Glomerular visceral epithelial cell (primary cell): Measurements from ENCODE around the gene BEST4.
"Not testable (repeated sequence)": the region's sequence is repeated elsewhere in the genome, so short reads cannot be mapped to it uniquely, and the experiment has no call there.

ENCODE experiments used
- DNase-seq: peaks from one replicate; pipeline ENCODE4 v3.0.0-alpha.2; 2016; ENCODE audit errors: extremely low spot score

Gene BEST4

GRCh38 chr1:44788120-44788860, at the start of gene BEST4:
BEST4 (minus strand) TSS chr1:44788170; CDS start chr1:44787705, 465 bp downstream.
- no peak for DNase-seq

GRCh38 chr1:44835738-44836675, 48.0 kb upstream of the BEST4 start:
- peak; percentile 78 for DNase-seq

GRCh38 chr1:44834328-44834727, 46.4 kb upstream of the BEST4 start:
- DNase-seq = no peak

- DNase-seq = no peak
Observed at GRCh38 chr1:44832056-44832705, 44.2 kb upstream of the BEST4 start.

GRCh38 chr1:44831516-44831915, 43.5 kb upstream of the BEST4 start:
- DNase-seq = no peak

GRCh38 chr1:44830900-44831304, 42.9 kb upstream of the BEST4 start:
- no peak for DNase-seq

- no peak for DNase-seq
Observed at GRCh38 chr1:44829506-44830384, 41.8 kb upstream of the BEST4 start.

- no peak for DNase-seq
Observed at GRCh38 chr1:44828841-44829440, 41.0 kb upstream of the BEST4 start.

GRCh38 chr1:44828003-44828651, 40.2 kb upstream of the BEST4 start:
- DNase-seq = no peak

- DNase-seq = no peak
Observed at GRCh38 chr1:44827197-44828002, 39.4 kb upstream of the BEST4 start.

GRCh38 chr1:44826375-44827196, 38.6 kb upstream of the BEST4 start:
- DNase-seq = no peak

- not testable (repeated sequence) for DNase-seq
Observed at GRCh38 chr1:44824392-44824791, 36.4 kb upstream of the BEST4 start.

- DNase-seq = no peak
Observed at GRCh38 chr1:44822981-44823451, 35.0 kb upstream of the BEST4 start.

GRCh38 chr1:44822131-44822701, 34.2 kb upstream of the BEST4 start:
- no peak for DNase-seq

GRCh38 chr1:44821240-44821715, 33.3 kb upstream of the BEST4 start:
- no peak for DNase-seq

GRCh38 chr1:44820328-44821239, 32.6 kb upstream of the BEST4 start:
- DNase-seq = no peak
